Endothelial cell of umbilical vein (primary cell): ENCODE results near the gene PLN.

ENCODE experiments used
- EZH2 ChIP-seq: IDR thresholded peaks from 2 replicates; pipeline ENCODE4 v1.6.1; 2012; ENCODE audit warnings: borderline replicate concordance, low read depth, mild to moderate bottlenecking, moderate library complexity, low read length, inconsistent platforms; ENCODE audit not compliant: severe bottlenecking
- FOS ChIP-seq: IDR thresholded peaks from 2 replicates; pipeline ENCODE4 v1.6.1; 2011; ENCODE audit warnings: mild to moderate bottlenecking, low read length, moderate library complexity, borderline replicate concordance; ENCODE audit not compliant: insufficient read depth
- MAX ChIP-seq: IDR thresholded peaks from 2 replicates; pipeline ENCODE4 v1.6.1; 2011; ENCODE audit not compliant: insufficient read depth, insufficient read length
- POLR2A ChIP-seq: IDR thresholded peaks from 2 replicates; pipeline ENCODE4 v1.6.1; 2012; ENCODE audit warnings: low read depth, mild to moderate bottlenecking, control low read depth, low read length
- POLR2AphosphoS5 ChIP-seq: IDR thresholded peaks from 2 replicates; pipeline ENCODE4 v1.6.1; 2012; ENCODE audit warnings: low read depth, mild to moderate bottlenecking, control low read depth, low read length, moderate library complexity; ENCODE audit not compliant: insufficient read depth
- TF ChIP-seq, protein P1 (sequence below), 2 donors: IDR thresholded peaks; 1 replicate in 1 of 2; 2 replicates in 1 of 2; pipeline ENCODE4 v1.5.1; 2011; ENCODE audit warnings: low read length in 2 of 2, mild to moderate bottlenecking in 2 of 2, moderate library complexity in 2 of 2, control low read depth in 1 of 2, inconsistent platforms in 1 of 2, low read depth in 1 of 2; ENCODE audit not compliant: insufficient read depth in 1 of 2; ENCODE audit errors: extremely low read depth in 1 of 2

DNA sequence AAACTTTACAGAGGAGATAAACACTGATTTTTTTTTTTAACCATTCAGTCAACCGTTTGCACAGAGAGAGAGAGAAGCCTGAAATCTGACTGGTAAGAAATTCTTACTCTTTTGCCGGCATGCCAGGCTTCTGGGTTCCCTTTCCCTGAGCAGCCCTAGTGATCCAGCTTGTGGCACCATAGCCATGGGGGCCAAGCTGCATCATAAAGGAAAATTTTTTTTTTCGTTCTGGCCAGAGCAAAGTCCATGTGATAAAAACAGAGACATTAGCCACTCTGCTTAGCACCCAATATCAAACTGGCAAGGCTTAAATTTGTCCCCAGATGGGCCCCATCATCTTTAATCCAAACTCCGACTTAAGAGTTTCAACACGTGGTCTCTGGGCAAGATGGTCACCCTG lies 58.8 kb downstream of the PLN start:
- TF ChIP-seq, protein P1, sequence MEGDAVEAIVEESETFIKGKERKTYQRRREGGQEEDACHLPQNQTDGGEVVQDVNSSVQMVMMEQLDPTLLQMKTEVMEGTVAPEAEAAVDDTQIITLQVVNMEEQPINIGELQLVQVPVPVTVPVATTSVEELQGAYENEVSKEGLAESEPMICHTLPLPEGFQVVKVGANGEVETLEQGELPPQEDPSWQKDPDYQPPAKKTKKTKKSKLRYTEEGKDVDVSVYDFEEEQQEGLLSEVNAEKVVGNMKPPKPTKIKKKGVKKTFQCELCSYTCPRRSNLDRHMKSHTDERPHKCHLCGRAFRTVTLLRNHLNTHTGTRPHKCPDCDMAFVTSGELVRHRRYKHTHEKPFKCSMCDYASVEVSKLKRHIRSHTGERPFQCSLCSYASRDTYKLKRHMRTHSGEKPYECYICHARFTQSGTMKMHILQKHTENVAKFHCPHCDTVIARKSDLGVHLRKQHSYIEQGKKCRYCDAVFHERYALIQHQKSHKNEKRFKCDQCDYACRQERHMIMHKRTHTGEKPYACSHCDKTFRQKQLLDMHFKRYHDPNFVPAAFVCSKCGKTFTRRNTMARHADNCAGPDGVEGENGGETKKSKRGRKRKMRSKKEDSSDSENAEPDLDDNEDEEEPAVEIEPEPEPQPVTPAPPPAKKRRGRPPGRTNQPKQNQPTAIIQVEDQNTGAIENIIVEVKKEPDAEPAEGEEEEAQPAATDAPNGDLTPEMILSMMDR (IDR thresholded peaks at IDR 0.05; ENCODE audit: extremely low read depth in 1 of 2, insufficient read depth in 1 of 2, low read depth in 1 of 2, low read length in 2 of 2) = no peak
- TF ChIP-seq MAX (no peak), POLR2AphosphoS5 (no peak), EZH2 (no peak), POLR2A (no peak), FOS (no peak)
